ENCODE results near the gene MDP1.

The MDP1 gene

GRCh38 chr14:24197056-24197450, 18.8 kb downstream of the MDP1 start:
- no peak for DNase-seq

DNA sequence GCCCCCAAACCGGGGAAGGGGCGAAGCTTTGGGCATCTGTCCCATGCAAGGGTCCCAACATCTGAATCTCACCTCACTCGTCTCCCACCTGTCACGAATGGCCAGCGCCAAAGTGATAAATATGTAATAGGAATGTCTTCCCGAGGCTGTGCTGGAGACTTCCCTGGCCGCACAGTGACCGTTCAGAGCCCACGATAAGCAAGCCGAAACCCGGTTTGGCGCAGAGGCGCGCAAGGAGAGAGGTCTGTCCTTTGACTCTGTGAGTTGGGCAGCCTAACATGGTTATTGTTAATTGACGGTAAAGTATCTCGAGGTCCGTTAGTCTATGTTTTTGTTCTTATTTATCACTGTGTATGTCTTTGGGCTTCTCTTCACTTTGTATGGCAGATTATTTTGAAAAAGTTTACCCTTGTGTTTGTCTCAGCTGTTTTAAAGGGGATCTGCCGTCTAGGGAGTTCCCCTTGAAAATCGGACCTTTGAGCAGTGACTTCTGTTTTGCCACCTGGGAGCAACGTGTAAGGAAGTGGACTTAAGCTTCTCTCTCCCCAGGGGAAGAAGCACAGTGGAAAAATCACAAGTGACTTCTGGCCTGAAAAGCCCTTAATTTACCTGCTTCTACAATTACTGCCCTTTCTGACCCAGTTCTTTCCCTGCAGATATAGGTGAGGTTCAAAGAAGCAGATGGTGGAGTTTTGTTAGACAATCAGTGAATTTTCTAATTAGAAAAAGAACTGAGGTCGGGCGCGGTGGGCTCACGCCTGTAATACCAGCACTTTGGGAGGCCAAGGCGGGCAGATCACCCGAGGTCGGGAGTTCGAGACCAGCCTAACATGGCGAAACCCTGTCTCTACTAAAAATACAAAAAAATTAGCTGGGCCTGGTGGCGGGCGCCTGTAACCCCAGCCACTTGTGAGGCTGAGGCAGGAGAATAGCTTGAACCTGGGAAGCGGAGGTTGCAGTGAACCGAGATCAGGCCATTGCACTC, 19.5 kb downstream of the MDP1 start:
- no peak for DNase-seq

- DNase-seq, result peak; percentile 82
Measured at GRCh38 chr14:24195186-24196070, 20.4 kb downstream of the MDP1 start, which contains the start of gene TM9SF1. TSS of gene TM9SF1 (minus strand) at chr14:24195441. CDS start at chr14:24195019, 422 bp downstream.

GRCh38 chr14:24194873-24195185, 21.0 kb downstream of the MDP1 start:
- DNase-seq, result no peak

DNA sequence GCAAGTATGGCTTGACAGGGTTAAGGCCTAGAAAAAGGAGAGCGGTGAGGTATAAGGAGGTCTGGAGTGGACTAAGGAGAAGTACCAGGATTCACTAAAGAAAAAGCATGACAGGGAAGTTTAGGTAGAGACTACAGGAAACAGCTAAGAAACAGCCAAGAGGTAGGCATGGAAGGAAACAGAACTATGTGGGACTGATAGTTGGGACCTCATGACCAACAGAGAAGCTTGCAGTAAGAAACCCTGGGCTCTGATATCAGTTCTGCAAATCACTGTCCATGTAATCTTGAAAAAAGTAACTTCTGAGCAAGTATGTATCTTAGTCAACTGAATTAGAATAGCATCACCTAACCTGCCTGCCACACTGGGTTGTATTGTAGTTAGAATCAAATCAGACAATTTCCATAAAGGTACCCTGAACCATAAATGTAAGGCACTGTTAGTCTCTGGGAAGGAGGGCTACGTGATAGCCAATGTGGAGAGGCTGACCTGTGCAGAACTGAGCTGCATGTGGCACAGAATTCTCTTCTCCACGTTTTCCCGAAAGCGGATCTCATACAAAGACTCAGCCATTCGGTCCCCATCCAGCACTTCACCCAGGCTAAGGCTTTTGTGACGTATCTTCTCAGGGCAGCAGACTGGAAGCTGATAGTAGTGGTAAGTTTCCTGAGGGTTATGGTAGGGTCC, 21.5 kb downstream of the MDP1 start:
- no peak for DNase-seq

- DNase-seq, result no peak
Measured at GRCh38 chr14:24192933-24193332, 22.9 kb downstream of the MDP1 start.

DNA sequence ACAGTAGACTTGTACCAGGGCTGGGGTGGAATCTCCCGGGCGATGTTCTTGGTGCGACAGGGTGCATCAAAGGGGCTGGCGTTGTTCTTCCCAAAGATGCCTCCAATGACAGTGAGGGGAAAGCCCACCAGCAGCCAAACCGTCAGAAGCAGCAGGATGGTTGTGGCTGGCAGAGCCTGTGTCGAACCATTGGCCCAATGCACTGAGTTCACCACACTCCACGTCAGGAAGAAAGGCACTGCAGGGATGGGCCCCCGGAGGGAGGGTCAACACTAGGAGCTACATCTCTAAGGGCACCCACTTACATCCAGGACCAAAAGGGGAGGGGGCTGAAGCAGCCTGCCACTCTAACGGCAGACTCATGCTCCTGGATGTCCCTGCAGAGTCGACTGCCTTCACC, 25.4 kb downstream of the MDP1 start:
- DNase-seq, result no peak

DNA sequence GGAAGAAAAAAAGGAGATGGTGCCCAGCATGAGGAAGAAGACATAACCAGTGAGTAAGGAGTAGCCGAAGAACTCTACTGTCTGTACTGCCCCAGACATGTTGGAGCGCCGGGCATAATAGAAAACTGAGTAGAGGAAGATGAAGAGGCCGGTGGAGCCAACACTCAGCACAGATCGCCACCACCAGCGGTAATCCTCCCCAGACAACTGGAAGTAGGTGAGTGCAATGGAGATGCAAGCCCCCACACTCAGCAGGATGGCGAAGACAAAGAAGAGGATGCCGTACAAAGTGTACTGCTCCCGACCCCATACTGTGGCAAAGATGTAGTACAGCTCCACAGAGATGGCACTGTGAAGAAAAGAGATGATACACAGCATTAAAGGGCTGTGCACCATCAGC, 26.4 kb downstream of the MDP1 start:
- no peak for DNase-seq

GRCh38 chr14:24189059-24189375, 26.8 kb downstream of the MDP1 start:
- no peak for DNase-seq

- DNase-seq, result peak; percentile 90
Measured at GRCh38 chr14:24188251-24189058, 27.4 kb downstream of the MDP1 start, which contains the start of gene IPO4. TSS of gene IPO4 (minus strand) at chr14:24188816. CDS start at chr14:24188787, 29 bp downstream.

- no peak for DNase-seq
Measured at GRCh38 chr14:24187539-24187915, 28.3 kb downstream of the MDP1 start.

- DNase-seq, result no peak
Measured at GRCh38 chr14:24186831-24187538, 28.9 kb downstream of the MDP1 start.

DNA sequence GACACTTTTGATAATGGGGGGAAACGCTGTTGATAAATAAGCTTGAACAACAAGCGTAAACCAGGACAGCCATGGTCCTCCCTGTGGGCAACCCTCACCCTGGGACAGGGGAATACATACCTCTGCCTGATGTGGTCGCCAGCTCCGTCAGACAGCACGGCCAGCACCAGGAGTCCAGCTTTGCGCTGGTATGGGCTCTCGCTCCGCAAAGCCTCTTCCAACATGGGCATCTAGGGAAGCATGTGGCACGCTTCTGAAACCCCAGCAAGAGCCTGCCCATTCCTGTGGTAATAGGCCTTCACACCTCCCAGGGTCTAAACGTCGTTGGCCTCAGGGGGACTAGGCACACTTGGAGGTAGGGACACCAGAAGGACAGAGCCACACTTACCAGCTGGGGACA, 30.1 kb downstream of the MDP1 start:
- no peak for DNase-seq

- no peak for DNase-seq
Measured at GRCh38 chr14:24185026-24185425, 30.8 kb downstream of the MDP1 start.

- DNase-seq, result no peak
Measured at GRCh38 chr14:24184104-24184970, 31.5 kb downstream of the MDP1 start.

GRCh38 chr14:24183014-24183481, 32.8 kb downstream of the MDP1 start:
- DNase-seq, result no peak

- no peak for DNase-seq
Measured at GRCh38 chr14:24182110-24182882, 33.6 kb downstream of the MDP1 start.

DNA sequence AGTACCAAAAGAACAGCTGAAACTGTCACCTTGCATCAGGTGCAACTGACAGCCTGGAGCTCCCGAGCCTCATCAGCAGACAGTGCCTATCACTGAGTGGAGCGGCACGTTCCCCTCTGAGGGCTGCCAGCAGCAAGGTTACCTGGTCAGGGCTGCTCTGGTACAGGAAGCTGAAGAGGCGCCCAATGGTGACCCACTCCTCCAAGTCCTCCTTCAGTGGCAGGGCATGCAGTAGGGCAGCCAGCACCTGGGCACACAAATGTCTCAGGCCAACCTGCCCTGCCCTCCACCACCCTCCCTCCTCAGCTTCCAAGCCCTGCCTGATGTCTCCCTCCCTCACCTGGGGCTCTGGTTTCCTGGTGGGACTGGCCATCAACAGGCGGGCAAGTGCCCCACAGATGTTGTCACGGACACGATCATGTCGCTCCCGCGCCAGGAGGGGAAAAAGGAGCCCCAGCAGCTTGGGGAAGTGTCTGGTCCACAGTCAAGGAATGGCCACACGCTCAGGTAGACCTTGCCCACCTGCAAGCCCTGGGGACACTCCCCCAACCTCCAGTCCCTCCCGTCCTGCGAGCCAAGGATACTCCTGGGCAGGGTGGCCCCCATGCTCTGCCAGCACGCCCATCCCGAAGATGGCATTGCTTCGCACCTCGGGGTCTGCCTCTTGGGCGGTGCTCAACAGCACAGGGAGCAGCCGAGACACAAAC, 34.3 kb downstream of the MDP1 start:
- DNase-seq, result no peak

All from activated effector memory CD4-positive, alpha-beta T cell treated with Interleukin-2 at 50 U/mL for 16 hours (primary cell).